Vagina (tissue), 2 donors: ENCODE measurements around the gene TPH2. TPM values are rescaled to one million over a fixed set of nuclear protein-coding genes. Genes with fewer than 3 reads are reported as not detected.

Experiments
- DNase-seq, 2 donors: peaks; one replicate each; pipeline ENCODE4 v3.0.0-alpha.2; 2017; ENCODE audit errors: extremely low spot score in 2 of 2
- H3K27ac ChIP-seq: fragments of 200-600 bp; sonication (generic); one replicate; pipeline ENCODE4 v1.5.1; 2019
- H3K27me3 ChIP-seq: fragments of 200-600 bp; sonication (generic); one replicate; pipeline ENCODE4 v1.5.1; 2019
- H3K36me3 ChIP-seq, 2 donors: fragments of 200-600 bp; sonication (generic); one replicate each; pipeline ENCODE4 v1.5.1; 2017 to 2019
- H3K4me1 ChIP-seq: fragments of 200-600 bp; sonication (generic); one replicate; pipeline ENCODE4 v1.5.1; 2019
- H3K4me3 ChIP-seq, 2 donors: fragments of 200-600 bp; sonication (generic); 1 replicate in 1 of 2; 2 replicates in 1 of 2; pipeline ENCODE4 v1.5.1; 2016 to 2019
- H3K9me3 ChIP-seq: fragments of 200-600 bp; sonication (generic); one replicate; pipeline ENCODE4 v1.5.1; 2019
- CTCF ChIP-seq, 3 experiments: fragments of 450-650 bp in 2 of 3; fragments of 200-600 bp in 1 of 3; sonication (generic) in 1 of 3; IDR thresholded peaks; one replicate each; pipeline ENCODE4 v1.5.1; 2017 to 2019; ENCODE audit warnings: antibody characterized with exemption in 3 of 3, mild to moderate bottlenecking in 2 of 3, moderate library complexity in 2 of 3
- POLR2A ChIP-seq, 2 donors: fragments of 450-650 bp; IDR thresholded peaks; one replicate each; pipeline ENCODE4 v1.6.1; 2017; ENCODE audit warnings: antibody characterized with exemption in 2 of 2, mild to moderate bottlenecking in 2 of 2, moderate library complexity in 2 of 2
- POLR2AphosphoS5 ChIP-seq, 2 donors: sonication (generic); formaldehyde crosslinking; IDR thresholded peaks; one replicate each; pipeline ENCODE4 v1.9.0; 2017; ENCODE audit warnings: antibody characterized with exemption in 2 of 2, mild to moderate bottlenecking in 2 of 2, low read depth in 1 of 2; ENCODE audit not compliant: insufficient read depth in 1 of 2
- intact Hi-C: fragments of 100-400 bp; cut with DNase I; formaldehyde crosslinking; loops from one replicate; pipeline ENCODE4 v1.15.1; 2023
- total RNA-seq: library from RNA; depleted of rRNA; stranded (reverse); fragments of >200 nt; gene quantifications from one replicate; pipeline ENCODE4 v1.2.3, GENCODE V29; 2016

The TPH2 gene
- total RNA-seq, 1 donor from 2014 or later = not detected

DNA sequence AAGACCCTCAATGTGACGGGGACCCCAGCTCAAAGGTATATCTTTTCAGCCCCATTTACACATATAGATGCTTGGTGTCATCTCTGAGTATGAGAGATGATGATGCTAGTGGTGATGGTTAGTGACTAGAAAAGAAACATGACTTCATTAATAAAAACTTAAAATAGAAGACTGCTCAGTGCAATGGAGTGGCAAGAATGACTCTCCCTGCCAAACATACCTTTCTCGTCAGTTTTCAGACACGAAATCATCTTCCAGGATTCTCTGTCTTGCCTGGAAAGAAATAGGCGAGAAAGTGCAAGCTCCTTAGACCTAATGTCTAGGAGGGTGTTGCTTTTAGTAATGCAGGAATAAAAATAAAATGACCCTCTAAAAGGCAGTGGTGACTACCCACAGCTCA is 71.7 kb downstream of the TPH2 start:
- no peak for DNase-seq
- H3K27me3 ChIP-seq = no peaks in the 10 kb centered on the region
- no peaks in the 10 kb centered on the region for H3K36me3 ChIP-seq
- H3K27ac ChIP-seq = no peak overlapping the region
- intact Hi-C loops = no loop called here
- no peak overlapping the region for H3K4me3 ChIP-seq
- peaks cover 5% of the 10 kb centered on the region for H3K4me1 ChIP-seq
- no peak for TF ChIP-seq CTCF (IDR thresholded peaks at IDR 0.05)
- TF ChIP-seq POLR2AphosphoS5 (IDR thresholded peaks at IDR 0.05; ENCODE audit: insufficient read depth in 1 of 2, low read depth in 1 of 2) = no peak
- no peaks in the 10 kb centered on the region for H3K9me3 ChIP-seq

GRCh38 chr12:72011374-72011773 is 72.7 kb downstream of the TPH2 start:
- H3K4me3 ChIP-seq = no peak overlapping the region
- no peaks in the 10 kb centered on the region for H3K27me3 ChIP-seq
- H3K9me3 ChIP-seq = no peaks in the 10 kb centered on the region
- H3K27ac ChIP-seq = no peak overlapping the region
- no peak for TF ChIP-seq CTCF (IDR thresholded peaks at IDR 0.05)
- no peak for TF ChIP-seq POLR2AphosphoS5 (IDR thresholded peaks at IDR 0.05; ENCODE audit: insufficient read depth in 1 of 2, low read depth in 1 of 2)
- no peak for TF ChIP-seq POLR2A (IDR thresholded peaks at IDR 0.05)
- no peaks in the 10 kb centered on the region for H3K36me3 ChIP-seq
- peaks cover 5% of the 10 kb centered on the region for H3K4me1 ChIP-seq
- intact Hi-C loops = no loop called here
- DNase-seq = no peak

- Histone ChIP-seq H3K27me3 (no peaks in the 10 kb centered on the region), H3K4me1 (peaks cover 5% of the 10 kb centered on the region), H3K4me3 (no peak overlapping the region), H3K27ac (no peak overlapping the region), H3K9me3 (no peaks in the 10 kb centered on the region), H3K36me3 (no peaks in the 10 kb centered on the region)
- intact Hi-C loops = no loop called here
- no peak for DNase-seq
- TF ChIP-seq POLR2A (IDR thresholded peaks at IDR 0.05) (no peak), POLR2AphosphoS5 (IDR thresholded peaks at IDR 0.05; ENCODE audit: insufficient read depth in 1 of 2, low read depth in 1 of 2) (no peak), CTCF (IDR thresholded peaks at IDR 0.05) (no peak)
Observed at GRCh38 chr12:72012874-72013273, 74.2 kb downstream of the TPH2 start.

DNA sequence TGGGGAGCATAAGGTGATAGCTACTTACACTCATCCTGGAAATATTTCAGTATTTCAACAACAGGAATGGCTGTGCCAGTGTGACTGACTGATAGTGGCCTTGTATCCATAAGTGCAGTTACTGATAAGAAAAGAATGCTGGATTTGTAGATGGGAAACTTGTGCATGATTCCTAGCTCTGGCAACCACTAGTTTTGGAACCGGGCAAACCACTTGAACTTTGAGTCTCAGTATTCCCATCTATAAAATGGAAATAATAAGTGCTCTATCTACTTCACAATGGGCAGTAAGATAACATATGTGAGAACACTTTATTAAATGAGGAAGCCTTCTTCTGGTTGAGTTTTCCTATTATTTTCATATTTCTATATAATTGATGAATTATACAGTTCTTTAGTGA is 77.2 kb downstream of the TPH2 start:
- no peak overlapping the region for H3K4me3 ChIP-seq
- no peak for DNase-seq
- no peaks in the 10 kb centered on the region for H3K27me3 ChIP-seq
- H3K9me3 ChIP-seq = no peaks in the 10 kb centered on the region
- TF ChIP-seq POLR2A (IDR thresholded peaks at IDR 0.05) = no peak
- no peaks in the 10 kb centered on the region for H3K36me3 ChIP-seq
- intact Hi-C loops = no loop called here
- peaks cover 5% of the 10 kb centered on the region for H3K4me1 ChIP-seq
- no peak overlapping the region for H3K27ac ChIP-seq

GRCh38 chr12:72017054-72017651 is 78.5 kb downstream of the TPH2 start:
- intact Hi-C loops = no loop called here
- Histone ChIP-seq H3K9me3 (no peaks in the 10 kb centered on the region), H3K36me3 (no peaks in the 10 kb centered on the region), H3K27me3 (no peaks in the 10 kb centered on the region), H3K4me1 (no peaks in the 10 kb centered on the region), H3K4me3 (no peak overlapping the region), H3K27ac (no peak overlapping the region)
- no peak for DNase-seq
- TF ChIP-seq POLR2AphosphoS5 (IDR thresholded peaks at IDR 0.05; ENCODE audit: insufficient read depth in 1 of 2, low read depth in 1 of 2) = no peak
- peak in 2 of 3 experiments; percentile 45 to 67 for TF ChIP-seq CTCF (IDR thresholded peaks at IDR 0.05)
- TF ChIP-seq POLR2A (IDR thresholded peaks at IDR 0.05) = no peak
